HepG2 (cell line): ENCODE data around the gene TEAD3. TPM values are rescaled to one million over a fixed set of nuclear protein-coding genes. Genes with fewer than 3 reads are reported as not detected.

Experiments used
- ELF3 ChIP-seq: IDR thresholded peaks from 2 replicates; pipeline ENCODE4 v1.6.1; 2016; ENCODE audit warnings: missing genetic modification reagents, missing compliant biosample characterization
- HIVEP1 ChIP-seq: sonication (generic); formaldehyde crosslinking; IDR thresholded peaks from 2 replicates; pipeline ENCODE4 v1.4.0; 2020; ENCODE audit warnings: mild to moderate bottlenecking, missing genetic modification reagents
- HNRNPH1 ChIP-seq: fragments of 200-400 bp; formaldehyde crosslinking; optimal IDR thresholded peaks from 2 replicates; pipeline ENCODE3; 2017; ENCODE audit warnings: mild to moderate bottlenecking, low read depth, low read length
- HNRNPK ChIP-seq: fragments of 200-400 bp; formaldehyde crosslinking; IDR thresholded peaks from 2 replicates; pipeline ENCODE4 v1.6.1; 2018; ENCODE audit warnings: low read length, low read depth, moderate library complexity, mild to moderate bottlenecking; ENCODE audit not compliant: poor library complexity, severe bottlenecking
- KMT2B ChIP-seq: IDR thresholded peaks from 2 replicates; pipeline ENCODE4 v1.6.1; 2016; ENCODE audit warnings: missing genetic modification reagents, missing compliant biosample characterization
- MEIS1 ChIP-seq: sonication (generic); formaldehyde crosslinking; IDR thresholded peaks from 2 replicates; pipeline ENCODE4 v1.9.0; 2021; ENCODE audit warnings: mild to moderate bottlenecking, missing genetic modification reagents, moderate library complexity, borderline replicate concordance
- MYC ChIP-seq: sonication (generic); formaldehyde crosslinking; IDR thresholded peaks from 2 replicates; pipeline ENCODE4 v1.9.0; 2021; ENCODE audit warnings: missing genetic modification reagents, borderline replicate concordance
- NR1H2 ChIP-seq: sonication (generic); formaldehyde crosslinking; IDR thresholded peaks from 2 replicates; pipeline ENCODE4 v1.8.1; 2022; ENCODE audit warnings: low read depth, missing genetic modification reagents, borderline replicate concordance
- ONECUT2 ChIP-seq: sonication (generic); formaldehyde crosslinking; IDR thresholded peaks from 2 replicates; pipeline ENCODE4 v1.4.0; 2020; ENCODE audit warnings: missing genetic modification reagents
- POLR2AphosphoS5 ChIP-seq: IDR thresholded peaks from 2 replicates; pipeline ENCODE4 v1.6.1; 2012; ENCODE audit warnings: low read depth, low read length
- SMYD3 ChIP-seq: sonication (generic); formaldehyde crosslinking; IDR thresholded peaks from 2 replicates; pipeline ENCODE4 v1.8.1; 2023; ENCODE audit warnings: mild to moderate bottlenecking, missing genetic modification reagents
- SRF ChIP-seq: IDR thresholded peaks from 2 replicates; pipeline ENCODE4 v1.6.1; 2011; ENCODE audit warnings: mild to moderate bottlenecking, low read depth, low read length, moderate library complexity
- ZBTB1 ChIP-seq: sonication (generic); formaldehyde crosslinking; IDR thresholded peaks from 2 replicates; pipeline ENCODE4 v1.4.0; 2020; ENCODE audit warnings: missing genetic modification reagents, borderline replicate concordance
- ZBTB21 ChIP-seq: sonication (generic); formaldehyde crosslinking; IDR thresholded peaks from 2 replicates; pipeline ENCODE4 v1.4.0; 2020; ENCODE audit warnings: missing genetic modification reagents
- ZFP41 ChIP-seq: sonication (generic); formaldehyde crosslinking; IDR thresholded peaks from 2 replicates; pipeline ENCODE4 v1.4.0; 2020; ENCODE audit warnings: mild to moderate bottlenecking, missing genetic modification reagents, borderline replicate concordance
- ZMYM4 ChIP-seq: sonication (generic); formaldehyde crosslinking; IDR thresholded peaks from 2 replicates; pipeline ENCODE4 v1.8.1; 2023; ENCODE audit warnings: mild to moderate bottlenecking, missing genetic modification reagents
- ZNF20 ChIP-seq: sonication (generic); formaldehyde crosslinking; IDR thresholded peaks from 2 replicates; pipeline ENCODE4 v1.4.0; 2020; ENCODE audit warnings: mild to moderate bottlenecking, moderate library complexity, missing genetic modification reagents
- ZNF232 ChIP-seq: sonication (generic); formaldehyde crosslinking; IDR thresholded peaks from 2 replicates; pipeline ENCODE4 v1.4.0; 2020; ENCODE audit warnings: missing genetic modification reagents, borderline replicate concordance
- ZNF234 ChIP-seq: sonication (generic); formaldehyde crosslinking; conservative IDR thresholded peaks from 2 replicates; pipeline ENCODE4 v1.5.1; 2020; ENCODE audit warnings: mild to moderate bottlenecking, missing genetic modification reagents
- ZNF235 ChIP-seq: sonication (generic); formaldehyde crosslinking; IDR thresholded peaks from 2 replicates; pipeline ENCODE4 v1.8.1; 2023; ENCODE audit warnings: mild to moderate bottlenecking, missing genetic modification reagents, borderline replicate concordance
- ZNF256 ChIP-seq: sonication (generic); formaldehyde crosslinking; conservative IDR thresholded peaks from 2 replicates; pipeline ENCODE4 v1.4.0; 2020; ENCODE audit warnings: missing genetic modification reagents
- ZSCAN25 ChIP-seq: sonication (generic); formaldehyde crosslinking; IDR thresholded peaks from 2 replicates; pipeline ENCODE4 v1.8.0; 2022; ENCODE audit warnings: mild to moderate bottlenecking, missing genetic modification reagents
- polyA plus RNA-seq, 8 experiments: library from polyadenylated mRNA; depleted of rRNA in 3 of 8; stranded (reverse) in 7 of 8; unstranded in 1 of 8; fragments of >200 nt; fragmentation: Illumina TruSeq in 4 of 8; extraction: Trizol in 4 of 8; gene quantifications; 2 replicates each; pipeline versions ENCODE4 v1.2.1 to v1.2.3, GENCODE V29; 2011 to 2016; ENCODE audit warnings: low read depth in 4 of 8, missing spikeins in 1 of 8, mixed read lengths in 1 of 8; ENCODE audit not compliant: insufficient read depth in 1 of 8
- total RNA-seq, 5 experiments: library from RNA; depleted of rRNA; stranded (reverse); fragments of >200 nt; fragmentation: Illumina TruSeq; extraction: Trizol; gene quantifications; 2 replicates each; pipeline ENCODE4 v1.2.3, GENCODE V29; 2016; ENCODE audit warnings: low read depth in 1 of 5
- TF ChIP-seq, protein P1 (sequence below): sonication (generic); formaldehyde crosslinking; conservative IDR thresholded peaks from 2 replicates; pipeline ENCODE4 v1.4.0; 2020; ENCODE audit warnings: missing genetic modification reagents
- TF ChIP-seq, protein P2 (sequence below): sonication (generic); formaldehyde crosslinking; IDR thresholded peaks from 2 replicates; pipeline ENCODE4 v1.4.0; 2020; ENCODE audit warnings: mild to moderate bottlenecking, missing genetic modification reagents
- TF ChIP-seq, protein P3 (sequence below): sonication (generic); formaldehyde crosslinking; IDR thresholded peaks from 2 replicates; pipeline ENCODE4 v1.4.0; 2020; ENCODE audit warnings: missing genetic modification reagents

Gene TEAD3
- total and polyA plus RNA-seq, 2 of the 13 experiments (the other 11 are each of a cell fraction or from before 2014, with no cell fraction given) = 15.1 to 16.5 TPM

DNA sequence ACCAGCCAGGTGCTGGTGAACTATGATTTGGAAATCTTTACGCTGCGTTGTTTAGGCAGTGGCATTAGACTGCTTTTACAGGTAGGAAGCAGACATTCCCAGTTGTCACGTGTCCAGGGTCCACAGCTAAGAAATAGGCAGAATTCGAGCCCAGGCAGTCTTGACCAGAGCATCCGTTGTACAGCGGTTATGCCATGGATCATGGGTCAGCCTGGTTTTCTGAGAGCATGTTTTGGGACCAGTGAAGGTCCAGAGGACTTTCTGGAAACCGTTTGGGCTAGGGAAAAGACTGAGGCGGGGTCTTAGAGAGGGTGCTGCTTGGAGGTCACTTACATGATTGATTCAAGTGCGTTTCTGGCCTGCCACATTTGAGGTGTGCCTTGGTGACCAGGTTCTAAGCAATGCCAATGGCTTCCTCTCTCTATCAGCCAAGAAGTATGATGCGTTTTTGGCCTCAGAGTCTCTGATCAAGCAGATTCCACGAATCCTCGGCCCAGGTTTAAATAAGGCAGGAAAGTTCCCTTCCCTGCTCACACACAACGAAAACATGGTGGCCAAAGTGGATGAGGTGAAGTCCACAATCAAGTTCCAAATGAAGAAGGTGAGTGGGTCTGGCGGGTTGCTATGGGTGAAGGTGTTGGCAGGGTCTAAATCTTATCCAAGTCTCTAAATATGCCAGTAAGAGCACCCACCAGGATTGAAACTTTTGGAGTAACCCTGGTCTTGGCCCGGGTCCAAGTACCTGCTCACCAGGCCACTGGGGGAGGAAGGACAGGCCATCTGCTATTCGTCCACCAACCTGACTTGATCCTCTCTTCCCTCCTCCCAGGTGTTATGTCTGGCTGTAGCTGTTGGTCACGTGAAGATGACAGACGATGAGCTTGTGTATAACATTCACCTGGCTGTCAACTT, 26.9 kb downstream of the TEAD3 start (continued):
- no peak for TF ChIP-seq HNRNPK
- TF ChIP-seq MEIS1 (CRISPR knock-in tag) = no peak
- TF ChIP-seq MYC (CRISPR knock-in tag) = 0 out of 2 replicates have a peak, but pooled peaks have one; percentile 26
- TF ChIP-seq KMT2B (CRISPR knock-in tag) = no peak
- TF ChIP-seq ZBTB21 = no peak
- TF ChIP-seq ZBTB1 (CRISPR knock-in tag) = no peak
- 0 out of 2 replicates have a peak, but pooled peaks have one; percentile 10 for TF ChIP-seq ELF3 (CRISPR knock-in tag)
- no peak for TF ChIP-seq ZNF234 (CRISPR knock-in tag)
- no peak for TF ChIP-seq SRF
- no peak for TF ChIP-seq SMYD3
- TF ChIP-seq ZNF235 (CRISPR knock-in tag) = no peak
- no peak; the same call in 1 of the 2 replicates for TF ChIP-seq NR1H2 (CRISPR knock-in tag)
- no peak for TF ChIP-seq ZMYM4
- TF ChIP-seq ZFP41 = no peak
- no peak for TF ChIP-seq ONECUT2
- no peak for TF ChIP-seq ZSCAN25 (CRISPR knock-in tag)
- TF ChIP-seq HIVEP1 (CRISPR knock-in tag) = 0 out of 2 replicates have a peak, but pooled peaks have one; percentile 9
- TF ChIP-seq ZNF20 (CRISPR knock-in tag) = no peak
- TF ChIP-seq POLR2AphosphoS5 = peak; percentile 26; the same call in 1 of the 2 replicates
- TF ChIP-seq ZNF256 (CRISPR knock-in tag) = peak; percentile 61; the same call in 1 of the 2 replicates
- no peak for TF ChIP-seq HNRNPH1
- TF ChIP-seq, protein P1, sequence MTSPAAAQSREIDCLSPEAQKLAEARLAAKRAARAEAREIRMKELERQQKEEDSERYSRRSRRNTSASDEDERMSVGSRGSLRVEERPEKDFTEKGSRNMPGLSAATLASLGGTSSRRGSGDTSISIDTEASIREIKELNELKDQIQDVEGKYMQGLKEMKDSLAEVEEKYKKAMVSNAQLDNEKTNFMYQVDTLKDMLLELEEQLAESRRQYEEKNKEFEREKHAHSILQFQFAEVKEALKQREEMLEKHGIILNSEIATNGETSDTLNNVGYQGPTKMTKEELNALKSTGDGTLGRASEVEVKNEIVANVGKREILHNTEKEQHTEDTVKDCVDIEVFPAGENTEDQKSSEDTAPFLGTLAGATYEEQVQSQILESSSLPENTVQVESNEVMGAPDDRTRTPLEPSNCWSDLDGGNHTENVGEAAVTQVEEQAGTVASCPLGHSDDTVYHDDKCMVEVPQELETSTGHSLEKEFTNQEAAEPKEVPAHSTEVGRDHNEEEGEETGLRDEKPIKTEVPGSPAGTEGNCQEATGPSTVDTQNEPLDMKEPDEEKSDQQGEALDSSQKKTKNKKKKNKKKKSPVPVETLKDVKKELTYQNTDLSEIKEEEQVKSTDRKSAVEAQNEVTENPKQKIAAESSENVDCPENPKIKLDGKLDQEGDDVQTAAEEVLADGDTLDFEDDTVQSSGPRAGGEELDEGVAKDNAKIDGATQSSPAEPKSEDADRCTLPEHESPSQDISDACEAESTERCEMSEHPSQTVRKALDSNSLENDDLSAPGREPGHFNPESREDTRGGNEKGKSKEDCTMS = no peak
- TF ChIP-seq, protein P2, sequence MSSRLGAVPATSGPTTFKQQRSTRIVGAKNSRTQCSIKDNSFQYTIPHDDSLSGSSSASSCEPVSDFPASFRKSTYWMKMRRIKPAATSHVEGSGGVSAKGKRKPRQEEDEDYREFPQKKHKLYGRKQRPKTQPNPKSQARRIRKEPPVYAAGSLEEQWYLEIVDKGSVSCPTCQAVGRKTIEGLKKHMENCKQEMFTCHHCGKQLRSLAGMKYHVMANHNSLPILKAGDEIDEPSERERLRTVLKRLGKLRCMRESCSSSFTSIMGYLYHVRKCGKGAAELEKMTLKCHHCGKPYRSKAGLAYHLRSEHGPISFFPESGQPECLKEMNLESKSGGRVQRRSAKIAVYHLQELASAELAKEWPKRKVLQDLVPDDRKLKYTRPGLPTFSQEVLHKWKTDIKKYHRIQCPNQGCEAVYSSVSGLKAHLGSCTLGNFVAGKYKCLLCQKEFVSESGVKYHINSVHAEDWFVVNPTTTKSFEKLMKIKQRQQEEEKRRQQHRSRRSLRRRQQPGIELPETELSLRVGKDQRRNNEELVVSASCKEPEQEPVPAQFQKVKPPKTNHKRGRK = no peak
- TF ChIP-seq, protein P3, sequence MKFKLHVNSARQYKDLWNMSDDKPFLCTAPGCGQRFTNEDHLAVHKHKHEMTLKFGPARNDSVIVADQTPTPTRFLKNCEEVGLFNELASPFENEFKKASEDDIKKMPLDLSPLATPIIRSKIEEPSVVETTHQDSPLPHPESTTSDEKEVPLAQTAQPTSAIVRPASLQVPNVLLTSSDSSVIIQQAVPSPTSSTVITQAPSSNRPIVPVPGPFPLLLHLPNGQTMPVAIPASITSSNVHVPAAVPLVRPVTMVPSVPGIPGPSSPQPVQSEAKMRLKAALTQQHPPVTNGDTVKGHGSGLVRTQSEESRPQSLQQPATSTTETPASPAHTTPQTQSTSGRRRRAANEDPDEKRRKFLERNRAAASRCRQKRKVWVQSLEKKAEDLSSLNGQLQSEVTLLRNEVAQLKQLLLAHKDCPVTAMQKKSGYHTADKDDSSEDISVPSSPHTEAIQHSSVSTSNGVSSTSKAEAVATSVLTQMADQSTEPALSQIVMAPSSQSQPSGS (CRISPR knock-in tag) = 0 out of 2 replicates have a peak, but pooled peaks have one; percentile 48
- 0 out of 2 replicates have a peak, but pooled peaks have one; percentile 39 for TF ChIP-seq ZNF232 (CRISPR knock-in tag)
